Measurements from ENCODE around the gene BTBD9. TPM values are rescaled to one million over a fixed set of nuclear protein-coding genes. Genes with fewer than 3 reads are reported as not detected.
A peak's percentile ranks its signal among the peaks of the same experiment; 100 is the strongest.

Gene BTBD9
- total RNA-seq, 6 experiments from 2014 or later, result 11.0 to 12.7 (median 12.5) TPM

DNA sequence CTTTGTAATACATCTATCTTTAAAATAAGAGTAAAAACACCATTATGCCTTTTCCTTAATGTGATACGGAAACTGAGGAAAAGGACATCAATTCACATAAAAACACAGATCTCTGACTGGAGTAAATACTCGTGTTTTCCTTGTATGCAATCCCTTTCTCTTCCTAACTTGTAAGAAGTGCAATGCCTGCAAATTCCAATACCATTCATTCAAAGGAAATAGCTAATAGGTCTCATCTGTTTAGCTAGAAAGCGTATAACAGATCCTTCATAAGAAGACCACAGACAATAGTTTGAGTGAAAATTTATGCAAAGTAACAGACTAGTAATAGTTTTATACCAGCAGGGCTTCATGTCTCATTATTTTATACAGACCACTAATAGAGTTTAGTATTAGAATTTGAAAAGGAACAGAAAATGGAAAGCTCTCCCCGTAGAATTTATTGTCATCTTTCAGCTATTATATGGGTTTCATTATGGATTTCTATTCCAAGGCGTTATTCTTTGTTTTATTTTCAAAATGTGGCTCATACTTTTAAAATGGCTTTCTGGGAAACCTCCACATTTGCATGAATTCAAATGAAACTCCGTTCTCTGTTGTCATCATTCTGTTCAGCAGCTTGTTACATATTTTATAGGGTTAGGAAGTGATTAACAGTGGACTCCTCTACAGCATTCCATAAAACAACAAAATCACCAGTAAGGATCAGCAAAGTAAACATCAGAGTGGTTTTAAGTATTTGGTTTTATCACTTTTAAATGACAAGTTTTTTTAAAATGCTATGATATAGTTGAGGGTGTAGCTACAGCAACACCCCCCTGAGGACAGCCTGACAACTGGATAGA is 186.7 kb downstream of the BTBD9 start:
- Mint-ChIP-seq H3K4me1 (ENCODE audit: low read depth) (peaks cover 9% of the 10 kb centered on the region), H3K4me3 (no peak overlapping the region), H3K27ac (no peak overlapping the region), H3K36me3 (ENCODE audit: low read depth) (peaks cover 14% of the 10 kb centered on the region; the same call in 1 of the 2 replicates), H3K27me3 (ENCODE audit: insufficient read depth) (no peaks in the 10 kb centered on the region), H3K9me3 (peaks cover 6% of the 10 kb centered on the region)
- no peak for DNase-seq
- TF ChIP-seq, protein P1, sequence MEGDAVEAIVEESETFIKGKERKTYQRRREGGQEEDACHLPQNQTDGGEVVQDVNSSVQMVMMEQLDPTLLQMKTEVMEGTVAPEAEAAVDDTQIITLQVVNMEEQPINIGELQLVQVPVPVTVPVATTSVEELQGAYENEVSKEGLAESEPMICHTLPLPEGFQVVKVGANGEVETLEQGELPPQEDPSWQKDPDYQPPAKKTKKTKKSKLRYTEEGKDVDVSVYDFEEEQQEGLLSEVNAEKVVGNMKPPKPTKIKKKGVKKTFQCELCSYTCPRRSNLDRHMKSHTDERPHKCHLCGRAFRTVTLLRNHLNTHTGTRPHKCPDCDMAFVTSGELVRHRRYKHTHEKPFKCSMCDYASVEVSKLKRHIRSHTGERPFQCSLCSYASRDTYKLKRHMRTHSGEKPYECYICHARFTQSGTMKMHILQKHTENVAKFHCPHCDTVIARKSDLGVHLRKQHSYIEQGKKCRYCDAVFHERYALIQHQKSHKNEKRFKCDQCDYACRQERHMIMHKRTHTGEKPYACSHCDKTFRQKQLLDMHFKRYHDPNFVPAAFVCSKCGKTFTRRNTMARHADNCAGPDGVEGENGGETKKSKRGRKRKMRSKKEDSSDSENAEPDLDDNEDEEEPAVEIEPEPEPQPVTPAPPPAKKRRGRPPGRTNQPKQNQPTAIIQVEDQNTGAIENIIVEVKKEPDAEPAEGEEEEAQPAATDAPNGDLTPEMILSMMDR (IDR thresholded peaks at IDR 0.05), result no peak

DNA sequence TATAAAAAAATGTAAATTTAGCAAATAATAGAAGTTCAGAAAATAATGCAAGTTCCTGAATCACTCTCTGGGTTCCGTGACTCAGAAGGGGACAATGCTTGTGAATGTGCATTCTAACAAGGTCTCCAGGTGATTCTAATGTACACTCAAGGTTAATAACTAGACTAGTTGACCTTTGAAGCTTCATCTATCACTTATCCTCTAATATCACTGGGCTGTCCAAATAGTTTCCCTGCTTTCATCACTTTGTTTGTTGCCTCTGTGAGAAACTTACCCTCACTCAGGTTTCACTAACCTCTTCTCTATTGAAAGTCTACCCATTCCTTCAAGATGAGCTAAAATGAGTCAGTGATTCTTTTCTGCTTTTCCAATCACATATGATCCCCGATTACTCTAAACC is 189.0 kb downstream of the BTBD9 start:
- Mint-ChIP-seq H3K27me3 (ENCODE audit: insufficient read depth) (no peaks in the 10 kb centered on the region), H3K4me3 (no peak overlapping the region), H3K36me3 (ENCODE audit: low read depth) (peaks cover 14% of the 10 kb centered on the region; the same call in 1 of the 2 replicates), H3K9me3 (peaks cover 6% of the 10 kb centered on the region), H3K4me1 (ENCODE audit: low read depth) (peaks cover 9% of the 10 kb centered on the region), H3K27ac (no peak overlapping the region)
- TF ChIP-seq, protein P1 (IDR thresholded peaks at IDR 0.05), result no peak
- no peak for DNase-seq

DNA sequence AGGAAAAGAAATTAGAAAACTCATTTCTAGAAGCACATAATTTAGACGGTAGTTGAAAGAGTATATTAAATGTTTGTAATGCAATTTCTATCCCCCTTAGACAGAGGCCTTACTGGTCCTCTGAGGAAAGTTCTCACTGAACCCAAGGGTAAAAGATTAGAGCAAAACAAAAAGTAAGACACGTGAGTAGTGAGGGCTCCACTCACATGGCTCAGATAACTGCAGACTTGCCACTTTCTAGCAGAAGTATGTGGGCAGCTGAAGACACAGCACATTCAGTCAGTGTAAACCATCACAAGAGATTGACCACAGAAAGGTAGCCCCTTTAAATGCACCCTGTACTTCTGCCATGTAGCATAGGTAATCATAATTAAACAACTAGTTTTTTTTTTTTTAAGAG is 193.8 kb downstream of the BTBD9 start:
- Mint-ChIP-seq H3K9me3 (peaks cover 6% of the 10 kb centered on the region), H3K27ac (peak overlapping the region; percentile 30; the same call in 1 of the 2 replicates), H3K36me3 (ENCODE audit: low read depth) (peaks cover 14% of the 10 kb centered on the region; the same call in 1 of the 2 replicates), H3K4me1 (ENCODE audit: low read depth) (peaks cover 35% of the 10 kb centered on the region), H3K27me3 (ENCODE audit: insufficient read depth) (no peaks in the 10 kb centered on the region), H3K4me3 (peak overlapping the region; percentile 14; the same call in 1 of the 2 replicates)
- TF ChIP-seq, protein P1 (IDR thresholded peaks at IDR 0.05), result no peak
- no peak for DNase-seq

DNA sequence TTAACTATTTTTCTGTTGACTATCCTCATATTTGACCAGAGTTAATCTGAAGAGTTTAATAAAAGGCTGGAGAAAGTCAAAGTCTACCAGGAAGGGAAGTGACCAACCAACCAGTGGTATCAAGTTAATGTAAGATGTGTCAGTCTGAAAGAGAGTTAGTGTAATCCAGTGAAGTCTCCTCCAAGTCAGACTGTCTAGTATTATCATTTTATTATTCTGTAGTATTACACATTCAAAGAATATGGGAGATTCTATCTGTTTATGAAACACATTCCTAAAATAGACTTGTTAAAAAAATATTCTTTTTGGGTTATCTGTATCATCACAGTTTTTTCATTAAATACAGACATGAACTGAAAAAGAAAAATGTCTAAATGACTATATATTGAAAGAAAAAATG is 194.4 kb downstream of the BTBD9 start:
- Mint-ChIP-seq H3K9me3 (peaks cover 6% of the 10 kb centered on the region), H3K4me3 (peak overlapping the region; percentile 9; the same call in 1 of the 2 replicates), H3K36me3 (ENCODE audit: low read depth) (peaks cover 14% of the 10 kb centered on the region; the same call in 1 of the 2 replicates), H3K27me3 (ENCODE audit: insufficient read depth) (no peaks in the 10 kb centered on the region), H3K4me1 (ENCODE audit: low read depth) (peaks cover 35% of the 10 kb centered on the region), H3K27ac (peak overlapping the region; percentile 43)
- DNase-seq, result peak; percentile 43
- TF ChIP-seq, protein P1 (IDR thresholded peaks at IDR 0.05), result no peak

DNA sequence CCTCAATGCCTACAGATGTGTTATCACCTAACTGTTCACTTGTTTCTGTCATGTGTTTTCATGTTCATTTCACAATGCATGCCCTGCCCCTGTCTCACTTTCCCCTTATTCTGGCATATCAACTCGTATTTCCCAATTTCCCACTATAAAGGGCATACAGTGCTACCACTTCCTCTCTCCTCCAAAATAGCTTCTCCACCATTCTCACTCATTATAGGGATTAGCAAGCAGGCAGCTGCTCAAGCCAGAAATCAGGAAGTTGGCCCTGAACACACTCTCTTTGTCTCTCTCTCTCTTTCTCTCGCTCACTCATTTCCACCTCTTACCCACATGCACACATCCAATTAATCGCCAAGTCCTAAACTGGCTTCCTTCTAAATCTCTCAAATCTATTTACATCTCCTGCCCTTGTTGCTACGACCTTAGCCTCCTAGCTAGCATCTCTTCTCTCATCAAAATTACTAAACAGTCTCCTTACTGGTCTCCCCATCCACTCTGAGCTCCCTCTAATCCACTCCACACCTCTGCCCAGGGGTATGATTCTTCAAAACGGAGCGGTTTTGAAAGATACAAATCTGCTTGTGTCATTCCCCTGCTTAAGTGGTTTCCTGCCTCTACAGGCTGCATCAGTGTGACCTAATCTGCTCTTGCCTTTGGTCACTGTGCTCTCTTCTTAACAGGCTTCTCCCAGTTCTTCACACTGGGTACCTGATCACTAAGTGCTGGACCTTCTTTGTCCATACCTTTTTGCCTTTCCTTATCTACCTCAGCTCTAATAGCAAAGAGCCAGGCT is 196.2 kb downstream of the BTBD9 start:
- peaks cover 40% of the 10 kb centered on the region for H3K4me1 Mint-ChIP-seq (ENCODE audit: low read depth)
- no peaks in the 10 kb centered on the region for H3K9me3 Mint-ChIP-seq
- H3K4me3 Mint-ChIP-seq, result no peak overlapping the region
- no peaks in the 10 kb centered on the region for H3K27me3 Mint-ChIP-seq (ENCODE audit: insufficient read depth)
- peak overlapping the region; percentile 70 for H3K27ac Mint-ChIP-seq
- peak; percentile 22 for DNase-seq
- H3K36me3 Mint-ChIP-seq (ENCODE audit: low read depth), result peaks cover 4% of the 10 kb centered on the region; the same call in 1 of the 2 replicates
- TF ChIP-seq, protein P1 (IDR thresholded peaks at IDR 0.05), result no peak
